H9 (cell line): ENCODE measurements around the gene TTBK1. TPM values are rescaled to one million over a fixed set of nuclear protein-coding genes. Genes with fewer than 3 reads are reported as not detected.

Experiments used
- DNase-seq: peaks from one replicate; pipeline ENCODE4 v3.0.0-alpha.2; 2017
- H2AFZ ChIP-seq: one replicate; pipeline ENCODE4 v1.6.1; 2013; ENCODE audit warnings: mild to moderate bottlenecking, low read length, control low read depth, moderate library complexity
- H2AK5ac ChIP-seq: 2 replicates; pipeline ENCODE4 v1.6.1; 2013; ENCODE audit warnings: low read length, control low read depth, mixed read lengths; ENCODE audit not compliant: insufficient read length
- H2BK120ac ChIP-seq: one replicate; pipeline ENCODE4 v1.6.1; 2013; ENCODE audit warnings: low read depth, mild to moderate bottlenecking, low read length, control low read depth, inconsistent platforms; ENCODE audit not compliant: poor library complexity, severe bottlenecking
- H2BK12ac ChIP-seq: 2 replicates; pipeline ENCODE4 v1.6.1; 2013; ENCODE audit warnings: low read length, control low read depth, mixed read lengths, low read depth; ENCODE audit not compliant: insufficient read length
- H2BK15ac ChIP-seq: 2 replicates; pipeline ENCODE4 v1.6.1; 2013; ENCODE audit warnings: low read depth, low read length, control low read depth
- H2BK20ac ChIP-seq: one replicate; pipeline ENCODE4 v1.6.1; 2013; ENCODE audit warnings: low read depth, mild to moderate bottlenecking, low read length, control low read depth, inconsistent platforms; ENCODE audit not compliant: poor library complexity, severe bottlenecking
- H2BK5ac ChIP-seq: 2 replicates; pipeline ENCODE4 v1.6.1; 2013; ENCODE audit warnings: low read length, control low read depth, mixed read lengths; ENCODE audit not compliant: insufficient read length
- H3K14ac ChIP-seq: 2 replicates; pipeline ENCODE4 v1.6.1; 2013; ENCODE audit warnings: low read length, control low read depth; ENCODE audit not compliant: insufficient read depth
- H3K18ac ChIP-seq: 2 replicates; pipeline ENCODE4 v1.6.1; 2013; ENCODE audit warnings: low read depth, mild to moderate bottlenecking, mixed read lengths, low read length, control low read depth; ENCODE audit not compliant: insufficient read length
- H3K23ac ChIP-seq: 2 replicates; pipeline ENCODE4 v1.6.1; 2013; ENCODE audit warnings: low read length, control low read depth, mixed read lengths, low read depth; ENCODE audit not compliant: insufficient read length
- H3K23me2 ChIP-seq: 2 replicates; pipeline ENCODE4 v1.6.1; 2013; ENCODE audit warnings: low read depth, mild to moderate bottlenecking, mixed read lengths, low read length, control low read depth; ENCODE audit not compliant: insufficient read length, poor library complexity, severe bottlenecking
- H3K27ac ChIP-seq: 2 replicates; pipeline ENCODE4 v1.5.1; 2013; ENCODE audit warnings: low read length, control low read depth, mixed read lengths, low read depth; ENCODE audit not compliant: insufficient read length
- H3K27me3 ChIP-seq: 2 replicates; pipeline ENCODE4 v1.6.1; 2013; ENCODE audit warnings: low read length, control low read depth, inconsistent platforms; ENCODE audit not compliant: insufficient read depth
- H3K4ac ChIP-seq: 2 replicates; pipeline ENCODE4 v1.6.1; 2013; ENCODE audit warnings: low read depth, mild to moderate bottlenecking, control low read depth, inconsistent platforms, low read length, moderate library complexity
- H3K4me1 ChIP-seq: 2 replicates; pipeline ENCODE4 v1.6.1; 2013; ENCODE audit warnings: low read length, control low read depth, inconsistent platforms; ENCODE audit not compliant: insufficient read depth
- H3K4me2 ChIP-seq: 2 replicates; pipeline ENCODE4 v1.6.1; 2013; ENCODE audit warnings: low read length, control low read depth, mixed read lengths; ENCODE audit not compliant: insufficient read length, insufficient read depth
- H3K56ac ChIP-seq: 2 replicates; pipeline ENCODE4 v1.6.1; 2013; ENCODE audit warnings: low read depth, mild to moderate bottlenecking, mixed read lengths, low read length, control low read depth; ENCODE audit not compliant: insufficient read length
- H3K79me1 ChIP-seq: 2 replicates; pipeline ENCODE4 v1.6.1; 2013; ENCODE audit warnings: low read depth, mild to moderate bottlenecking, moderate library complexity, low read length, control low read depth, inconsistent platforms; ENCODE audit not compliant: insufficient read depth, poor library complexity, severe bottlenecking
- H3K79me2 ChIP-seq: 2 replicates; pipeline ENCODE4 v1.6.1; 2013; ENCODE audit warnings: low read length, control low read depth, inconsistent platforms; ENCODE audit not compliant: insufficient read depth
- H3K9ac ChIP-seq: 2 replicates; pipeline ENCODE4 v1.6.1; 2013; ENCODE audit warnings: low read length, control low read depth, mixed read lengths; ENCODE audit not compliant: insufficient read length; ENCODE audit errors: extremely low read depth
- H3K9me3 ChIP-seq: one replicate; pipeline ENCODE4 v1.6.1; 2013; ENCODE audit warnings: low read depth, low read length, inconsistent platforms; ENCODE audit not compliant: control insufficient read depth
- H3T11ph ChIP-seq: one replicate; pipeline ENCODE4 v1.6.1; 2013; ENCODE audit warnings: mild to moderate bottlenecking, low read length, control low read depth, inconsistent platforms
- H4K20me1 ChIP-seq: one replicate; pipeline ENCODE4 v1.6.1; 2013; ENCODE audit not compliant: control insufficient read depth, insufficient read length, insufficient read depth
- H4K5ac ChIP-seq: 2 replicates; pipeline ENCODE4 v1.6.1; 2013; ENCODE audit warnings: low read depth, mild to moderate bottlenecking, mixed read lengths, low read length, control low read depth; ENCODE audit not compliant: insufficient read length
- H4K8ac ChIP-seq: replicated peaks from 2 replicates; pipeline ENCODE4 v1.6.1; 2013; ENCODE audit warnings: low read length, control low read depth, mixed read lengths, low read depth; ENCODE audit not compliant: insufficient read length
- H4K91ac ChIP-seq: 2 replicates; pipeline ENCODE4 v1.6.1; 2013; ENCODE audit warnings: low read depth, mild to moderate bottlenecking, moderate library complexity, mixed read lengths, low read length, control low read depth; ENCODE audit not compliant: insufficient read length
- H3K27ac Mint-ChIP-seq, 3 experiments: 2 replicates in 2 of 3; 3 replicates in 1 of 3; pipeline ENCODE4 v1.8.0; 2020 to 2021; ENCODE audit warnings: mixed read lengths in 3 of 3, mild to moderate bottlenecking in 1 of 3, moderate library complexity in 1 of 3
- H3K27me3 Mint-ChIP-seq: 2 replicates; pipeline ENCODE4 v1.8.0; 2021; ENCODE audit warnings: low read depth, mild to moderate bottlenecking, moderate library complexity, mixed read lengths
- H3K36me3 Mint-ChIP-seq, 3 experiments: 2 replicates in 2 of 3; 3 replicates in 1 of 3; pipeline ENCODE4 v1.8.0; 2020 to 2021; ENCODE audit warnings: low read depth in 3 of 3, mixed read lengths in 3 of 3; ENCODE audit not compliant: insufficient read depth in 1 of 3
- H3K4me1 Mint-ChIP-seq, 2 experiments: 2 replicates each; pipeline ENCODE4 v1.8.0; 2020; ENCODE audit warnings: mixed read lengths in 2 of 2
- H3K4me3 Mint-ChIP-seq, 2 experiments: 2 replicates in 1 of 2; 3 replicates in 1 of 2; pipeline ENCODE4 v1.8.0; 2020 to 2021; ENCODE audit warnings: mild to moderate bottlenecking in 2 of 2, mixed read lengths in 2 of 2, moderate library complexity in 1 of 2
- H3K9me3 Mint-ChIP-seq, 2 experiments: 2 replicates in 1 of 2; 3 replicates in 1 of 2; pipeline ENCODE4 v1.8.0; 2020; ENCODE audit warnings: mild to moderate bottlenecking in 2 of 2, mixed read lengths in 2 of 2, moderate library complexity in 1 of 2
- WGBS: extraction: QIAGEN DNeasy Blood & Tissue Kit; methylation state at CpG from one replicate; pipeline ENCODE4 v1.1.7; 2013; ENCODE audit warnings: missing lambda C conversion rate, low lambda C conversion rate, mixed read lengths; ENCODE audit not compliant: insufficient read length; ENCODE audit errors: extremely low coverage; 5-methylcytosine and 5-hydroxymethylcytosine counted together
- total RNA-seq: library from RNA; stranded (reverse); gene quantifications from 2 replicates; pipeline ENCODE4 v1.2.1, GENCODE V29; 2021
- TF ChIP-seq, protein P1 (sequence below): fragments of 200-600 bp; sonication (generic); conservative IDR thresholded peaks from 3 replicates; pipeline ENCODE4 v1.8.0; 2021; ENCODE audit warnings: antibody characterized with exemption, mild to moderate bottlenecking

TTBK1 gene
- total RNA-seq, 1 experiment from 2014 or later: 1.6 TPM

DNA sequence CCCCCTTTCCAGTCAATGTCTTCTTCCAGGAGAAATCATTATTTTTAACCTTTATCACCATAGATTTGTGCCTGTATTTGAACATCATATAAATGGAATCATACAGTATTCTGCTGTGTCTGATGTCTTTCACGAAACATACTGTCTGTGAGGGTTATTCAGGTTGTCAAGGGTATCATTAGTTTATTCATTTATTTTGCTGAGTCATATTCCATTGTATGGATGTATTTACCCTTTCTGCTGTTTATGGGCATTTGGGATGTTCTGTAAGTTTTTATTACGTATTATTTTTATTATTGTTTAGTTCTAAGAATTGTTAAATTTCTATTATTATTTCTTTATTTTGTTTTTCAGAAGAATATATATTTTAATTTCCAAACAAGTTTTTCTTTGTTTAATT lies 36.0 kb upstream of the TTBK1 start:
- H2BK120ac ChIP-seq: no peak overlapping the region
- Mint-ChIP-seq H3K4me3 (no peak overlapping the region), H3K4me1 (peaks cover 8 to 14% of the 10 kb centered on the region in 2 experiments), H3K9me3 (no peaks in the 10 kb centered on the region), H3K27ac (no peak overlapping the region), H3K27me3 (no peaks in the 10 kb centered on the region; the same call in 1 of the 2 replicates), H3K36me3 (no peaks in the 10 kb centered on the region; a peak in 3 of 7 replicates)
- no peak overlapping the region for H3K4ac ChIP-seq
- H3K18ac ChIP-seq: no peak overlapping the region
- no peaks in the 10 kb centered on the region for H3K9me3 ChIP-seq
- H4K8ac ChIP-seq: no peak overlapping the region
- H4K5ac ChIP-seq: no peak overlapping the region
- no peak overlapping the region for H2AFZ ChIP-seq
- TF ChIP-seq, protein P1, sequence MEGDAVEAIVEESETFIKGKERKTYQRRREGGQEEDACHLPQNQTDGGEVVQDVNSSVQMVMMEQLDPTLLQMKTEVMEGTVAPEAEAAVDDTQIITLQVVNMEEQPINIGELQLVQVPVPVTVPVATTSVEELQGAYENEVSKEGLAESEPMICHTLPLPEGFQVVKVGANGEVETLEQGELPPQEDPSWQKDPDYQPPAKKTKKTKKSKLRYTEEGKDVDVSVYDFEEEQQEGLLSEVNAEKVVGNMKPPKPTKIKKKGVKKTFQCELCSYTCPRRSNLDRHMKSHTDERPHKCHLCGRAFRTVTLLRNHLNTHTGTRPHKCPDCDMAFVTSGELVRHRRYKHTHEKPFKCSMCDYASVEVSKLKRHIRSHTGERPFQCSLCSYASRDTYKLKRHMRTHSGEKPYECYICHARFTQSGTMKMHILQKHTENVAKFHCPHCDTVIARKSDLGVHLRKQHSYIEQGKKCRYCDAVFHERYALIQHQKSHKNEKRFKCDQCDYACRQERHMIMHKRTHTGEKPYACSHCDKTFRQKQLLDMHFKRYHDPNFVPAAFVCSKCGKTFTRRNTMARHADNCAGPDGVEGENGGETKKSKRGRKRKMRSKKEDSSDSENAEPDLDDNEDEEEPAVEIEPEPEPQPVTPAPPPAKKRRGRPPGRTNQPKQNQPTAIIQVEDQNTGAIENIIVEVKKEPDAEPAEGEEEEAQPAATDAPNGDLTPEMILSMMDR: no peak
- no peak overlapping the region for H2BK5ac ChIP-seq
- H2BK20ac ChIP-seq: no peak overlapping the region
- no peak overlapping the region for H4K91ac ChIP-seq
- H3K56ac ChIP-seq: no peak overlapping the region
- H3K4me2 ChIP-seq: no peak overlapping the region
- H3K4me1 ChIP-seq: no peaks in the 10 kb centered on the region
- no CpG with 5 or more reads among the region's 2 CpGs for WGBS
- no peaks in the 10 kb centered on the region for H3K79me1 ChIP-seq
- no peak overlapping the region for H3T11ph ChIP-seq
- no peaks in the 10 kb centered on the region for H3K27me3 ChIP-seq
- no peaks in the 10 kb centered on the region for H3K79me2 ChIP-seq
- H2BK12ac ChIP-seq: no peak overlapping the region
- H4K20me1 ChIP-seq: no peaks in the 10 kb centered on the region
- H3K27ac ChIP-seq: no peak overlapping the region
- H2AK5ac ChIP-seq: no peak overlapping the region
- no peaks in the 10 kb centered on the region for H3K23me2 ChIP-seq
- H2BK15ac ChIP-seq: no peak overlapping the region
- H3K14ac ChIP-seq: no peak overlapping the region
- no peak overlapping the region for H3K23ac ChIP-seq
- no peak overlapping the region for H3K9ac ChIP-seq
- DNase-seq: no peak
